Mesenchymal stem cell (in vitro differentiated cells and primary cell): ENCODE data around the gene NMUR2.

Experiments
- DNase-seq: peaks from one replicate; pipeline ENCODE4 v3.0.0-alpha.2; 2013
- H2AFZ ChIP-seq: one replicate; pipeline ENCODE4 v1.6.1; 2013; ENCODE audit warnings: low read depth, mild to moderate bottlenecking, control low read depth, inconsistent platforms, low read length, moderate library complexity
- H2AK5ac ChIP-seq: 2 replicates; pipeline ENCODE4 v1.6.1; 2013; ENCODE audit warnings: low read length, moderate library complexity, mild to moderate bottlenecking, inconsistent platforms; ENCODE audit not compliant: severe bottlenecking
- H2BK120ac ChIP-seq: one replicate; pipeline ENCODE4 v1.6.1; 2013; ENCODE audit warnings: low read depth, mild to moderate bottlenecking, inconsistent platforms, low read length, moderate library complexity
- H2BK12ac ChIP-seq, 2 experiments: one replicate each; pipeline ENCODE4 v1.6.1; 2013; ENCODE audit warnings: inconsistent platforms in 2 of 2, low read length in 2 of 2, mild to moderate bottlenecking in 2 of 2, moderate library complexity in 2 of 2, control low read depth in 1 of 2
- H2BK15ac ChIP-seq: one replicate; pipeline ENCODE4 v1.6.1; 2013; ENCODE audit warnings: mild to moderate bottlenecking, low read depth, inconsistent platforms; ENCODE audit not compliant: poor library complexity, severe bottlenecking
- H2BK5ac ChIP-seq: 2 replicates; pipeline ENCODE4 v1.6.1; 2013; ENCODE audit warnings: low read depth, mild to moderate bottlenecking, low read length, control low read depth, inconsistent platforms; ENCODE audit not compliant: poor library complexity, severe bottlenecking
- H3K14ac ChIP-seq, 2 experiments: one replicate each; pipeline ENCODE4 v1.6.1; 2013; ENCODE audit warnings: inconsistent platforms in 2 of 2, low read length in 2 of 2, control low read depth in 1 of 2, mild to moderate bottlenecking in 1 of 2, moderate library complexity in 1 of 2
- H3K18ac ChIP-seq, 2 experiments: one replicate each; pipeline ENCODE4 v1.6.1; 2013; ENCODE audit warnings: inconsistent platforms in 2 of 2, low read length in 2 of 2, control low read depth in 1 of 2, low read depth in 1 of 2, mild to moderate bottlenecking in 1 of 2
- H3K23ac ChIP-seq, 2 experiments: one replicate each; pipeline ENCODE4 v1.6.1; 2013; ENCODE audit warnings: inconsistent platforms in 2 of 2, low read length in 2 of 2, mild to moderate bottlenecking in 2 of 2, moderate library complexity in 2 of 2, control low read depth in 1 of 2
- H3K27ac ChIP-seq: 2 replicates; pipeline ENCODE4 v1.5.1; 2013; ENCODE audit warnings: mild to moderate bottlenecking, moderate library complexity, low read length, control low read depth, inconsistent platforms; ENCODE audit not compliant: poor library complexity, severe bottlenecking
- H3K27me3 ChIP-seq, 2 experiments: 2 replicates each; pipeline versions ENCODE4 v1.6.1 to v1.7.0; 2013; ENCODE audit warnings: low read length in 2 of 2, mild to moderate bottlenecking in 2 of 2, moderate library complexity in 2 of 2, control low read depth in 1 of 2, inconsistent platforms in 1 of 2; ENCODE audit not compliant: control insufficient read depth in 1 of 2, insufficient read depth in 1 of 2
- H3K36me3 ChIP-seq, 2 experiments: 2 replicates each; pipeline versions ENCODE4 v1.6.1 to v1.7.0; 2013; ENCODE audit warnings: low read length in 2 of 2, control low read depth in 1 of 2, inconsistent platforms in 1 of 2, low read depth in 1 of 2, mild to moderate bottlenecking in 1 of 2; ENCODE audit not compliant: insufficient read depth in 2 of 2, control insufficient read depth in 1 of 2
- H3K4ac ChIP-seq, 2 experiments: one replicate each; pipeline ENCODE4 v1.6.1; 2013; ENCODE audit warnings: inconsistent platforms in 2 of 2, low read length in 2 of 2, mild to moderate bottlenecking in 2 of 2, moderate library complexity in 2 of 2, control low read depth in 1 of 2, low read depth in 1 of 2
- H3K4me1 ChIP-seq: 2 replicates; pipeline ENCODE4 v1.6.1; 2013; ENCODE audit warnings: low read depth, low read length, control low read depth; ENCODE audit not compliant: control insufficient read depth, insufficient read depth
- H3K4me2 ChIP-seq: 2 replicates; pipeline ENCODE4 v1.6.1; 2013; ENCODE audit warnings: low read length, mild to moderate bottlenecking, inconsistent platforms; ENCODE audit not compliant: poor library complexity, severe bottlenecking
- H3K4me3 ChIP-seq, 2 experiments: 2 replicates each; pipeline versions ENCODE4 v1.5.1 to v1.7.0; 2013; ENCODE audit warnings: low read length in 2 of 2, mild to moderate bottlenecking in 2 of 2, control low read depth in 1 of 2, low read depth in 1 of 2; ENCODE audit not compliant: insufficient read depth in 1 of 2
- H3K79me1 ChIP-seq: replicated peaks from 2 replicates; pipeline ENCODE4 v1.6.1; 2013; ENCODE audit warnings: mild to moderate bottlenecking, control low read depth, low read length, inconsistent platforms; ENCODE audit not compliant: poor library complexity, severe bottlenecking
- H3K9ac ChIP-seq: 2 replicates; pipeline ENCODE4 v1.7.0; 2013; ENCODE audit warnings: mild to moderate bottlenecking, low read length, moderate library complexity
- H3K9me3 ChIP-seq: 2 replicates; pipeline ENCODE4 v1.7.0; 2013; ENCODE audit warnings: mild to moderate bottlenecking, low read length; ENCODE audit not compliant: control insufficient read depth
- H4K8ac ChIP-seq: one replicate; pipeline ENCODE4 v1.6.1; 2013; ENCODE audit warnings: inconsistent platforms, mild to moderate bottlenecking, low read length, moderate library complexity
- H4K91ac ChIP-seq: one replicate; pipeline ENCODE4 v1.6.1; 2013; ENCODE audit warnings: mild to moderate bottlenecking, low read length, inconsistent platforms
- WGBS: methylation state at CpG from one replicate; pipeline ENCODE4 v1.1.7; 2013; ENCODE audit warnings: mixed read lengths; 5-methylcytosine and 5-hydroxymethylcytosine counted together

The NMUR2 gene

DNA sequence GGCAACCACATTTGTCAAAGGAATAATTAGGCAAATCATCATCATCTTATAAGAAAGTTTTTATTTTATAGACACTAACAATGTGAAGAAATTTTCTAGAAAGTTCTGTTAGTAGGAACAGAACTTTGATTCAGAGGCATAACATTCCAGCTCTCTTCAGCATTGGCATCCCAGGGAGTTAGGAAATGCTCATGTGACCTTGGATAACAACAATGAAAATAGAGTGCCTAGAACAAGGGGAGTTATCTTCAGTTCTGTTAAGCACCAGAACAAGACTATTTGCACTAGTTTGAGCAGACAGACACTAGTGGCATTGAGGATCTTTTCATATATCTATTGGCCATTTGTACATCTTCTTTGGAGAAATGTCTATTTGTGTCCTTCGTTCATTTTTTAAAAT, 7.0 kb upstream of the NMUR2 start:
- no peak overlapping the region for H2BK5ac ChIP-seq
- H3K14ac ChIP-seq = no peak overlapping the region
- no peaks in the 10 kb centered on the region for H3K79me1 ChIP-seq
- H3K36me3 ChIP-seq = no peaks in the 10 kb centered on the region
- no peak overlapping the region for H2AFZ ChIP-seq
- H4K91ac ChIP-seq = no peak overlapping the region
- no CpG with 5 or more reads among the region's 1 CpG for WGBS
- peaks cover 2% of the 10 kb centered on the region for H3K9me3 ChIP-seq
- H4K8ac ChIP-seq = no peak overlapping the region
- no peak overlapping the region for H3K27ac ChIP-seq
- no peak for DNase-seq
- no peak overlapping the region for H3K23ac ChIP-seq
- no peaks in the 10 kb centered on the region for H3K4me1 ChIP-seq
- H2BK15ac ChIP-seq = no peak overlapping the region
- H3K9ac ChIP-seq = no peak overlapping the region
- H3K18ac ChIP-seq = no peak overlapping the region
- no peak overlapping the region for H3K4me2 ChIP-seq
- H3K4ac ChIP-seq = no peak overlapping the region
- H3K4me3 ChIP-seq = no peak overlapping the region
- no peaks in the 10 kb centered on the region for H3K27me3 ChIP-seq
- no peak overlapping the region for H2AK5ac ChIP-seq
- H2BK120ac ChIP-seq = no peak overlapping the region
- H2BK12ac ChIP-seq = no peak overlapping the region

- Histone ChIP-seq H3K27me3 (peaks cover 0 to 4% of the 10 kb centered on the region in 2 experiments), H3K36me3 (no peaks in the 10 kb centered on the region), H3K4me1 (no peaks in the 10 kb centered on the region), H3K4me3 (no peak overlapping the region), H2BK5ac (no peak overlapping the region), H2AK5ac (no peak overlapping the region), H3K4ac (no peak overlapping the region), H3K9ac (no peak overlapping the region), H2BK120ac (no peak overlapping the region), H3K27ac (no peak overlapping the region), H3K4me2 (no peak overlapping the region), H3K14ac (no peak overlapping the region), H4K8ac (no peak overlapping the region), H3K9me3 (no peaks in the 10 kb centered on the region), H2BK12ac (no peak overlapping the region), H3K23ac (no peak overlapping the region), H2AFZ (no peak overlapping the region), H3K18ac (no peak overlapping the region), H2BK15ac (no peak overlapping the region), H4K91ac (no peak overlapping the region), H3K79me1 (no peaks in the 10 kb centered on the region)
- no peak for DNase-seq
- 46% methylated on average over 1 of the region's 1 CpG for WGBS
Observed at GRCh38 chr5:152406082-152406481, 1.0 kb upstream of the NMUR2 start.

- Histone ChIP-seq H2BK120ac (no peak overlapping the region), H2BK12ac (no peak overlapping the region), H3K9ac (no peak overlapping the region), H4K8ac (no peak overlapping the region), H3K14ac (no peak overlapping the region), H3K4me3 (no peak overlapping the region), H3K27me3 (peaks cover 0 to 4% of the 10 kb centered on the region in 2 experiments), H2AK5ac (no peak overlapping the region), H3K27ac (no peak overlapping the region), H3K9me3 (no peaks in the 10 kb centered on the region), H3K23ac (no peak overlapping the region), H2BK15ac (no peak overlapping the region), H3K18ac (no peak overlapping the region), H4K91ac (peak overlapping the region; percentile 27), H2AFZ (no peak overlapping the region), H3K36me3 (no peaks in the 10 kb centered on the region), H3K4ac (no peak overlapping the region), H3K79me1 (no peaks in the 10 kb centered on the region), H3K4me2 (no peak overlapping the region), H2BK5ac (no peak overlapping the region), H3K4me1 (no peaks in the 10 kb centered on the region)
- DNase-seq = no peak
- 90% methylated on average over 23 of the region's 23 CpGs for WGBS
Observed at GRCh38 chr5:152404494-152404893, 585 bp downstream of the NMUR2 start.

DNA sequence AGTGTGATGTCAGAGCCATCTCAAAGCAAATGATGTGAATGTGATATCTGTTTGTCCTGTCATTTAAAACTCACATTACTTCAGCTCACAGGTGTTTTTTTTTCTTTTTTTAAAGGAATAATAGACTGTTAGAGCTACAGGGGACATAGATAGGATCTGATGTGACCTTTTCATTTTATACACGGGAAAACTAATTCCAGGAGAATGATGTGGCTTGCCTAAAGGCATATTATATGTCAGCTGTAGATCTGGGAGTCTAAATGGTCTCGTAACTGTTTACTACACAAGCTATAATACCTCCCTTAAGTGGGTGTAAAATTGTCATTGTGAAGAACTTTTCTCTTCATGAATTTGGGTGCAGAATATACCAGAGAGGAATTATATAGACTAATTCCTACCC, 2.0 kb downstream of the NMUR2 start:
- Histone ChIP-seq H2BK5ac (no peak overlapping the region), H2AFZ (no peak overlapping the region), H2BK12ac (no peak overlapping the region), H3K4me3 (no peak overlapping the region), H2BK120ac (no peak overlapping the region), H3K9ac (no peak overlapping the region), H3K18ac (no peak overlapping the region), H4K91ac (no peak overlapping the region), H3K14ac (no peak overlapping the region), H3K9me3 (no peaks in the 10 kb centered on the region), H3K36me3 (no peaks in the 10 kb centered on the region), H3K27me3 (peaks cover 0 to 4% of the 10 kb centered on the region in 2 experiments), H3K4ac (no peak overlapping the region), H3K79me1 (no peaks in the 10 kb centered on the region), H2AK5ac (no peak overlapping the region), H3K23ac (no peak overlapping the region), H3K4me2 (no peak overlapping the region), H3K4me1 (no peaks in the 10 kb centered on the region), H2BK15ac (no peak overlapping the region), H4K8ac (no peak overlapping the region), H3K27ac (no peak overlapping the region)
- 43% methylated on average over 1 of the region's 2 CpGs for WGBS
- no peak for DNase-seq
